SU-DHL-6 (cell line): Measurements from ENCODE around the gene FAM135A.
A peak's percentile ranks its signal among the peaks of the same experiment; 100 is the strongest.

Experiments
- H2AFZ ChIP-seq: fragments of 200-600 bp; sonication (generic); 2 replicates; pipeline ENCODE4 v1.6.1; 2014; ENCODE audit warnings: low read depth, mild to moderate bottlenecking, moderate library complexity, mixed read lengths, antibody characterized with exemption, low read length; ENCODE audit not compliant: severe bottlenecking
- H3F3A ChIP-seq: fragments of 200-600 bp; shearing (Covaris generic); 2 replicates; pipeline ENCODE4 v1.6.0; 2016; ENCODE audit warnings: antibody characterized with exemption, mild to moderate bottlenecking; ENCODE audit not compliant: insufficient read depth
- H3K27ac ChIP-seq: fragments of 200-600 bp; sonication (generic); 2 replicates; pipeline ENCODE4 v1.5.1; 2016; ENCODE audit warnings: low read depth, mild to moderate bottlenecking, low read length, moderate library complexity, mixed read lengths
- H3K27me3 ChIP-seq: fragments of 200-600 bp; sonication (generic), shearing (Covaris generic); 2 replicates; pipeline ENCODE4 v1.6.0; 2014; ENCODE audit warnings: mild to moderate bottlenecking, low read length
- H3K36me3 ChIP-seq: fragments of 200-600 bp; sonication (generic); 2 replicates; pipeline ENCODE4 v1.6.1; 2014; ENCODE audit warnings: mild to moderate bottlenecking, low read length, mixed read lengths
- H3K4me2 ChIP-seq: fragments of 300-600, 200-600 bp; shearing (Covaris generic), sonication (generic); 2 replicates; pipeline ENCODE4 v1.6.0; 2014; ENCODE audit warnings: low read length, low read depth, mild to moderate bottlenecking; ENCODE audit not compliant: poor library complexity, severe bottlenecking
- H3K4me3 ChIP-seq: fragments of 200-600 bp; sonication (generic); 2 replicates; pipeline ENCODE4 v1.5.1; 2014; ENCODE audit warnings: antibody characterized with exemption, low read length, mild to moderate bottlenecking, mixed read lengths; ENCODE audit not compliant: insufficient read depth, poor library complexity, severe bottlenecking
- H3K79me2 ChIP-seq: fragments of 200-600 bp; sonication (generic); 2 replicates; pipeline ENCODE4 v1.6.1; 2014; ENCODE audit warnings: mild to moderate bottlenecking, low read length, moderate library complexity; ENCODE audit not compliant: insufficient read depth
- H3K9ac ChIP-seq: fragments of 200-600 bp; sonication (generic); 2 replicates; pipeline ENCODE4 v1.7.0; 2014; ENCODE audit warnings: mild to moderate bottlenecking, low read length
- H3K9me2 ChIP-seq: fragments of 200-600 bp; sonication (generic); replicated peaks from 2 replicates; pipeline ENCODE4 v1.6.1; 2014; ENCODE audit warnings: low read length; ENCODE audit not compliant: insufficient read depth
- H3K9me3 ChIP-seq: fragments of 200-600 bp; sonication (generic); 2 replicates; pipeline ENCODE4 v1.6.1; 2014; ENCODE audit warnings: low read length, mixed read lengths; ENCODE audit not compliant: insufficient read depth
- H4K20me1 ChIP-seq: fragments of 200-600 bp; sonication (generic); 2 replicates; pipeline ENCODE4 v1.6.1; 2014; ENCODE audit warnings: low read depth, mild to moderate bottlenecking, antibody characterized with exemption, low read length, moderate library complexity, mixed read lengths
- EZH2phosphoT487 ChIP-seq: fragments of 200-600 bp; sonication (generic), shearing (Covaris generic); conservative IDR thresholded peaks from 2 replicates; pipeline ENCODE4 v1.6.1; 2018; ENCODE audit warnings: mild to moderate bottlenecking, antibody characterized with exemption, low read length, moderate library complexity, mixed read lengths
- TF ChIP-seq, protein P1 (sequence below): fragments of 200-600 bp; sonication (generic); IDR thresholded peaks from one replicate; pipeline ENCODE4 v1.5.1; 2017; ENCODE audit warnings: antibody characterized with exemption, mild to moderate bottlenecking, low read length, moderate library complexity; ENCODE audit not compliant: insufficient read depth, poor library complexity, severe bottlenecking

FAM135A gene

GRCh38 chr6:70413992-70414494 is 735 bp downstream of the FAM135A start:
- H3K79me2 ChIP-seq: peaks cover 50% of the 10 kb centered on the region
- no peaks in the 10 kb centered on the region for H3K9me2 ChIP-seq
- TF ChIP-seq EZH2phosphoT487: no peak

DNA sequence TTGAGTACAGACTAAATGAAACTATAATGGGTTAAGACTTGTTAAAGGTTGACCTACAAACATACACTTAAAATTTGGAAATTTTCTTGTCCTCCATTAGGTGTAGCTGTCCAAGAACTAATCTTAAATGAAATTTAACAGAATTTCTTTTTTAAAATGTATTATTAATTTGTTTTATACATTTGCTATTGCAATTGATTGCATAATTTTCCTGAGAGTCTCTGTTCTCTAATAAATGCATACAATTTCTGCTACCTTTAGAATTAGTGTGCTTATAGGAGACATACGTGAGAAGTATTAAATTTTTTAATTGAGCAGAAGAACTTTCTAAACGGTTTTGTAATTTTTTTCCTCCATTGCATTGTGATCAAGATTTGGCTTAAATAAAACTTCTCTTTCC is 1.5 kb downstream of the FAM135A start:
- Histone ChIP-seq H3K4me2 (peak overlapping the region; percentile 99), H3F3A (peaks cover 12% of the 10 kb centered on the region), H2AFZ (no peak overlapping the region), H3K9ac (peak overlapping the region; percentile 84), H4K20me1 (no peaks in the 10 kb centered on the region), H3K9me2 (no peaks in the 10 kb centered on the region), H3K36me3 (peaks cover 3% of the 10 kb centered on the region; the same call in 1 of the 2 replicates), H3K79me2 (peaks cover 54% of the 10 kb centered on the region), H3K9me3 (no peaks in the 10 kb centered on the region), H3K4me3 (peak overlapping the region; percentile 98), H3K27me3 (no peaks in the 10 kb centered on the region), H3K27ac (peak overlapping the region; percentile 59)
- TF ChIP-seq, protein P1, sequence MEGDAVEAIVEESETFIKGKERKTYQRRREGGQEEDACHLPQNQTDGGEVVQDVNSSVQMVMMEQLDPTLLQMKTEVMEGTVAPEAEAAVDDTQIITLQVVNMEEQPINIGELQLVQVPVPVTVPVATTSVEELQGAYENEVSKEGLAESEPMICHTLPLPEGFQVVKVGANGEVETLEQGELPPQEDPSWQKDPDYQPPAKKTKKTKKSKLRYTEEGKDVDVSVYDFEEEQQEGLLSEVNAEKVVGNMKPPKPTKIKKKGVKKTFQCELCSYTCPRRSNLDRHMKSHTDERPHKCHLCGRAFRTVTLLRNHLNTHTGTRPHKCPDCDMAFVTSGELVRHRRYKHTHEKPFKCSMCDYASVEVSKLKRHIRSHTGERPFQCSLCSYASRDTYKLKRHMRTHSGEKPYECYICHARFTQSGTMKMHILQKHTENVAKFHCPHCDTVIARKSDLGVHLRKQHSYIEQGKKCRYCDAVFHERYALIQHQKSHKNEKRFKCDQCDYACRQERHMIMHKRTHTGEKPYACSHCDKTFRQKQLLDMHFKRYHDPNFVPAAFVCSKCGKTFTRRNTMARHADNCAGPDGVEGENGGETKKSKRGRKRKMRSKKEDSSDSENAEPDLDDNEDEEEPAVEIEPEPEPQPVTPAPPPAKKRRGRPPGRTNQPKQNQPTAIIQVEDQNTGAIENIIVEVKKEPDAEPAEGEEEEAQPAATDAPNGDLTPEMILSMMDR: no peak
- TF ChIP-seq EZH2phosphoT487: no peak

More at GRCh38 chr6:70413992-70414494, 735 bp downstream of the FAM135A start:
- Histone ChIP-seq H3K4me2 (peak overlapping the region; percentile 99), H3K27me3 (no peaks in the 10 kb centered on the region), H2AFZ (peak overlapping the region; percentile 90), H3K4me3 (peak overlapping the region; percentile 98), H4K20me1 (no peaks in the 10 kb centered on the region), H3F3A (peaks cover 12% of the 10 kb centered on the region), H3K27ac (peak overlapping the region; percentile 59), H3K9me3 (no peaks in the 10 kb centered on the region), H3K36me3 (peaks cover 3% of the 10 kb centered on the region; the same call in 1 of the 2 replicates), H3K9ac (peak overlapping the region; percentile 84)

DNA sequence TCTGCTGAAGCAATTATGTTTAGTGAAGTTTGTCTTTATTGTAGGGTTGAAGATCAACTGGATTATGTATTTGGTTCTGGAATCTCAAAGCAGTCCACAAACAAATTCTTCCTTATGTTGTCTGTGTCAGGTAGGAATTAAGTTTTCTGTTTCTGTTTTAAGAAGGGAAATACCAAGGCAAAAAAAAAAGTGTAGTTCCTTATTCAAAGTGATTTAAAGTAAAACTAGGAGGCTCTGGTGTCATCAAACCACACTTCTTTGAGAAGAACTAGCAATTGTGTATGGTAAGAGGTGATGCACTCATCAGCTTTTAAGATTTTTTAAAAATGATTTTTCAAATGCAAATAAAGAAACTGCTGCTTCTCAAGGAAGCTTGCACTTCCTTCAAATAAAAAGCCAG is 1.9 kb downstream of the FAM135A start:
- peak overlapping the region; percentile 41 for H3K27ac ChIP-seq
- no peaks in the 10 kb centered on the region for H3K9me3 ChIP-seq
- H3F3A ChIP-seq: peaks cover 12% of the 10 kb centered on the region
- H3K79me2 ChIP-seq: peaks cover 59% of the 10 kb centered on the region
- peak overlapping the region; percentile 98 for H3K4me3 ChIP-seq
- peak overlapping the region; percentile 99 for H3K4me2 ChIP-seq
- no peaks in the 10 kb centered on the region for H3K27me3 ChIP-seq
- H4K20me1 ChIP-seq: no peaks in the 10 kb centered on the region
- TF ChIP-seq EZH2phosphoT487: no peak
- TF ChIP-seq, protein P1: no peak
- peaks cover 3% of the 10 kb centered on the region; the same call in 1 of the 2 replicates for H3K36me3 ChIP-seq
- H3K9ac ChIP-seq: peak overlapping the region; percentile 84
- H3K9me2 ChIP-seq: no peaks in the 10 kb centered on the region
- no peak overlapping the region for H2AFZ ChIP-seq

GRCh38 chr6:70415660-70416059 is 2.4 kb downstream of the FAM135A start:
- peak overlapping the region; percentile 99 for H3K4me2 ChIP-seq
- H3K27me3 ChIP-seq: no peaks in the 10 kb centered on the region
- no peak overlapping the region for H2AFZ ChIP-seq
- peaks cover 12% of the 10 kb centered on the region for H3F3A ChIP-seq
- TF ChIP-seq, protein P1: no peak
- TF ChIP-seq EZH2phosphoT487: no peak
- H3K9ac ChIP-seq: peak overlapping the region; percentile 84; the same call in 1 of the 2 replicates
- H3K9me3 ChIP-seq: no peaks in the 10 kb centered on the region
- peak overlapping the region; percentile 41; the same call in 1 of the 2 replicates for H3K27ac ChIP-seq
- peaks cover 61% of the 10 kb centered on the region for H3K79me2 ChIP-seq
- H3K9me2 ChIP-seq: no peaks in the 10 kb centered on the region
- no peaks in the 10 kb centered on the region for H4K20me1 ChIP-seq
- H3K4me3 ChIP-seq: peak overlapping the region; percentile 98
- H3K36me3 ChIP-seq: peaks cover 3% of the 10 kb centered on the region; the same call in 1 of the 2 replicates
